ENCODE results near the gene ERVH48-1.
"Not testable (repeated sequence)": the region's sequence is repeated elsewhere in the genome, so short reads cannot be mapped to it uniquely, and the experiment has no call there.

- TF ChIP-seq RBAK (tag by site-specific recombination; IDR thresholded peaks at IDR 0.05); ZNF530 (tag by site-specific recombination; IDR thresholded peaks at IDR 0.05; ENCODE audit: low read depth); ZNF221 (tag by site-specific recombination; IDR thresholded peaks at IDR 0.05; ENCODE audit: borderline replicate concordance); CTCF (tag by site-specific recombination; IDR thresholded peaks at IDR 0.05); KLF16 (tag by site-specific recombination; IDR thresholded peaks at IDR 0.05); ZNF24 (tag by site-specific recombination; IDR thresholded peaks at IDR 0.05); KLF7 (tag by site-specific recombination; IDR thresholded peaks at IDR 0.05; ENCODE audit: borderline replicate concordance); ZNF138 (tag by site-specific recombination; IDR thresholded peaks at IDR 0.05; ENCODE audit: borderline replicate concordance); SCRT2 (tag by site-specific recombination; IDR thresholded peaks at IDR 0.05): not testable (repeated sequence)
These were observed 13.2 kb upstream of the ERVH48-1 start for GRCh38 chr21:42938606-42938995.

Data from HEK293 (cell line).